Islet of Langerhans (tissue), 1 donor: ENCODE results near the gene PTGDR2.

Experiments
- FAIRE-seq: peaks from one replicate; lab custom pipeline; 2011; peaks lifted over from hg19 to GRCh38; lab: Jason Lieb, UNC

Gene PTGDR2

DNA sequence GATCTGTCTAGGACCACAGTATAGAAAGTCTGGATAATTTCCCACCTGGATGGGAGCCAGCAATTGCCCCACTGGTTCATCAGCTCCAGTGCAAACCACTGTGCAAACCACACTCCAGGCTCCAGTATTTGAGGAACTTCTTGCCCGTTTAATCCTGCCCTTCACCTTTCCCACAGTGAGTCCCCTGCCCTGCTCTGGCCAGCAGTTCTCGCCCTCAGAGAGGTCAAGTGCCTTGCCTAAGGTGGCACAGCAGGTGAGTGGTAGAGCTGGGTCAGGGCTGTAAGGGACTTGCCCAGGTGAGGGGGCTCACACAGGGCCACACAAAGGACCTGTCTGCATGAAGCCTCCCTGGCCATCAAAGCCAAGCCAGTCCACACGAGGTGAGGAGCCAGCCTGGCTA lies 46.5 kb downstream of the PTGDR2 start:
- FAIRE-seq, result no peak

DNA sequence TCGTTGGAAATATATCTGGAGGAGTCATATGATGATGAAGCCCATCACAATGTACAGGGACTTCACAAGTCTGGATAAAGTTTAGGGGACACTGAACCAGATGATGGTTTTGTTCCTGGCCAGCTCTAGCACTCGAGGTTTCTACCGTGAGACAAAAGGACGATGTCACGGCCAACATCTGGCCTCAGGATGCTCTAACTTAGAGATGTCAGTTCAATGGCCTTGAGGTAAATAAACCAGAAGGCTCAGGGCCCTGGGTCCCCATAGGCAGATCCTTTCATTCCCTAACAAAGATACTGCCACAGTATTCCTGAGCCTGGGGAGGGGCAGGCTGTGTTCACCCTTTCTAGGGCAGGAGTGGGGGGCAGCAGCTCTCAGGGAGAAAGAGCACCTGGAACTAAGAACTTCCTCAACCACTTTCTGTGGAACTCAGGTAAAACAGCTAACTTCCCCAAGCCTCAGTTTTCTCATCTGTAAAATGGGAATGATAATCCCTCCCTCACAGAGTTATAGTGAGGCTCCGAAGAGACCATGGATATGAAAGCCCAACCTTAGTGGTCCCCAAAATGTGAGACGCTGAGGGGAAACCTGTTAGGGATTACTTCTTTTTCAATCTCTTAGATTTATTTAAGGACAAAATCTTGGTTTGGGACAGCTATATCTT lies 52.3 kb downstream of the PTGDR2 start:
- no peak for FAIRE-seq

DNA sequence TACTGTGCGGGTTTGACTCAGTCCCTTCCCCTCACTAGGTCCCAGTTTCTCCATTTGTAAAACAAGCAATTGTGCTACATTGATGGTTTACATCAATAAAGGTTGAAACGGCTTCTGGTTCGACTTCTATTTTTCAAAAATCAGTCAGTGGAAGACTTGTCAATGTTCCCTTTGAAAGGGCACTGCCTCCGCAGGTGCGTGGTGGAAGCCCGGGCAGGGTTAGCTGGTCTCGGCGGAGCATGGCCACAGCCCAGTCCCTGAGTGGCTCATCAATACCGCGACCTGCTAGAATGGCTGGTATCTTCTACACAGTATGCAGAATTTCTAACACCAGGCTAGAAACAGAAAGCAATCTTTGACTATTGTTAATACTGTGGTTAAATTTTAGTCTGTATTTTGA lies 54.6 kb downstream of the PTGDR2 start:
- FAIRE-seq, result no peak
